Karpas-422 (cell line): ENCODE measurements around the gene ANO1. TPM values are rescaled to one million over a fixed set of nuclear protein-coding genes. Genes with fewer than 3 reads are reported as not detected.

Experiments
- DNase-seq: peaks from one replicate; pipeline ENCODE4 v3.0.0-alpha.2; 2015
- H2AFZ ChIP-seq: fragments of 200-600 bp; sonication (generic); 2 replicates; pipeline ENCODE4 v1.6.1; 2014; ENCODE audit warnings: antibody characterized with exemption, low read length, mixed read lengths
- H3K27ac ChIP-seq: fragments of 200-600 bp; sonication (generic); 2 replicates; pipeline ENCODE4 v1.5.1; 2014; ENCODE audit warnings: mild to moderate bottlenecking, low read length, moderate library complexity
- H3K27me3 ChIP-seq: fragments of 200-600 bp; sonication (generic); 2 replicates; pipeline ENCODE4 v1.6.1; 2014; ENCODE audit warnings: low read length, mixed read lengths
- H3K36me3 ChIP-seq: fragments of 200-600 bp; sonication (generic); 2 replicates; pipeline ENCODE4 v1.6.1; 2014; ENCODE audit warnings: low read length, mixed read lengths; ENCODE audit not compliant: insufficient read depth
- H3K4me1 ChIP-seq: fragments of 200-600 bp; sonication (generic); 2 replicates; pipeline ENCODE4 v1.6.1; 2014; ENCODE audit warnings: mild to moderate bottlenecking, low read length, mixed read lengths
- H3K4me2 ChIP-seq: fragments of 200-600 bp; sonication (generic); 2 replicates; pipeline ENCODE4 v1.6.1; 2014; ENCODE audit warnings: low read length, low read depth, mild to moderate bottlenecking; ENCODE audit not compliant: poor library complexity, severe bottlenecking
- H3K4me3 ChIP-seq: fragments of 200-600 bp; sonication (generic); 2 replicates; pipeline ENCODE4 v1.5.1; 2014; ENCODE audit warnings: mild to moderate bottlenecking, antibody characterized with exemption, low read length, mixed read lengths
- H3K79me2 ChIP-seq: fragments of 200-600 bp; sonication (generic); 2 replicates; pipeline ENCODE4 v1.6.1; 2014; ENCODE audit warnings: mild to moderate bottlenecking, low read length, mixed read lengths
- H3K9ac ChIP-seq: fragments of 200-600 bp; sonication (generic); 2 replicates; pipeline ENCODE4 v1.6.0; 2014; ENCODE audit warnings: low read length
- H3K9me2 ChIP-seq: fragments of 200-600 bp; sonication (generic), shearing (Covaris generic); replicated peaks from 2 replicates; pipeline ENCODE4 v1.6.0; 2014; ENCODE audit warnings: mild to moderate bottlenecking, low read length, moderate library complexity; ENCODE audit not compliant: insufficient read depth
- H3K9me3 ChIP-seq: fragments of 300-700, 200-600 bp; sonication (generic); 2 replicates; pipeline ENCODE4 v1.6.1; 2014; ENCODE audit warnings: low read length, mixed read lengths
- H4K20me1 ChIP-seq: fragments of 200-600 bp; sonication (generic); 2 replicates; pipeline ENCODE4 v1.6.1; 2014; ENCODE audit warnings: mild to moderate bottlenecking, antibody characterized with exemption, low read length, low read depth; ENCODE audit not compliant: insufficient read depth
- total RNA-seq: library from RNA; depleted of rRNA; stranded (reverse); fragments of >200 nt; shearing (Covaris generic); gene quantifications from 2 replicates; pipeline ENCODE4 v1.2.3, GENCODE V29; 2014; ENCODE audit warnings: low replicate concordance

ANO1 gene
- total RNA-seq, 1 experiment from 2014 or later = not detected

- Histone ChIP-seq H2AFZ (no peak overlapping the region), H3K27me3 (no peaks in the 10 kb centered on the region), H3K9me2 (no peaks in the 10 kb centered on the region), H3K27ac (no peak overlapping the region), H3K4me3 (no peak overlapping the region), H3K4me1 (no peaks in the 10 kb centered on the region), H3K9me3 (no peaks in the 10 kb centered on the region), H3K4me2 (no peak overlapping the region), H3K36me3 (no peaks in the 10 kb centered on the region), H3K79me2 (no peaks in the 10 kb centered on the region), H4K20me1 (no peaks in the 10 kb centered on the region), H3K9ac (no peak overlapping the region)
- DNase-seq = no peak
Observed at GRCh38 chr11:70158757-70159389, 80.8 kb downstream of the ANO1 start.

- no peaks in the 10 kb centered on the region for H4K20me1 ChIP-seq
- H3K79me2 ChIP-seq = no peaks in the 10 kb centered on the region
- no peak for DNase-seq
- no peak overlapping the region for H3K27ac ChIP-seq
- H3K9ac ChIP-seq = no peak overlapping the region
- no peak overlapping the region for H2AFZ ChIP-seq
- no peaks in the 10 kb centered on the region for H3K9me3 ChIP-seq
- H3K36me3 ChIP-seq = no peaks in the 10 kb centered on the region
- no peaks in the 10 kb centered on the region for H3K27me3 ChIP-seq
- H3K4me1 ChIP-seq = no peaks in the 10 kb centered on the region
- no peak overlapping the region for H3K4me2 ChIP-seq
- H3K9me2 ChIP-seq = no peaks in the 10 kb centered on the region
- H3K4me3 ChIP-seq = no peak overlapping the region
Observed at GRCh38 chr11:70159627-70160570, 81.8 kb downstream of the ANO1 start.

GRCh38 chr11:70161043-70161625 lies 83.0 kb downstream of the ANO1 start:
- H3K4me2 ChIP-seq = no peak overlapping the region
- H4K20me1 ChIP-seq = no peaks in the 10 kb centered on the region
- H3K9ac ChIP-seq = no peak overlapping the region
- no peaks in the 10 kb centered on the region for H3K4me1 ChIP-seq
- no peak overlapping the region for H3K4me3 ChIP-seq
- H3K27me3 ChIP-seq = no peaks in the 10 kb centered on the region
- H3K79me2 ChIP-seq = no peaks in the 10 kb centered on the region
- no peaks in the 10 kb centered on the region for H3K9me3 ChIP-seq
- no peak overlapping the region for H3K27ac ChIP-seq
- no peaks in the 10 kb centered on the region for H3K36me3 ChIP-seq
- DNase-seq = no peak
- no peak overlapping the region for H2AFZ ChIP-seq
- H3K9me2 ChIP-seq = no peaks in the 10 kb centered on the region

GRCh38 chr11:70164705-70165104 lies 86.6 kb downstream of the ANO1 start:
- Histone ChIP-seq H3K4me2 (no peak overlapping the region), H3K4me3 (no peak overlapping the region), H3K9ac (no peak overlapping the region), H2AFZ (no peak overlapping the region), H3K4me1 (no peaks in the 10 kb centered on the region), H4K20me1 (no peaks in the 10 kb centered on the region), H3K9me2 (no peaks in the 10 kb centered on the region), H3K36me3 (no peaks in the 10 kb centered on the region), H3K27me3 (no peaks in the 10 kb centered on the region), H3K27ac (no peak overlapping the region), H3K79me2 (no peaks in the 10 kb centered on the region), H3K9me3 (no peaks in the 10 kb centered on the region)
- no peak for DNase-seq

GRCh38 chr11:70167120-70167519 lies 89.0 kb downstream of the ANO1 start:
- Histone ChIP-seq H2AFZ (no peak overlapping the region), H3K27ac (no peak overlapping the region), H3K27me3 (no peaks in the 10 kb centered on the region), H3K4me1 (no peaks in the 10 kb centered on the region), H3K9me2 (no peaks in the 10 kb centered on the region), H3K9ac (no peak overlapping the region), H3K9me3 (no peaks in the 10 kb centered on the region), H3K4me2 (no peak overlapping the region), H3K4me3 (no peak overlapping the region), H3K36me3 (no peaks in the 10 kb centered on the region), H4K20me1 (no peaks in the 10 kb centered on the region), H3K79me2 (no peaks in the 10 kb centered on the region)
- DNase-seq = no peak

- H3K4me1 ChIP-seq = no peaks in the 10 kb centered on the region
- H3K27ac ChIP-seq = no peak overlapping the region
- H3K9ac ChIP-seq = no peak overlapping the region
- no peaks in the 10 kb centered on the region for H3K27me3 ChIP-seq
- no peaks in the 10 kb centered on the region for H3K36me3 ChIP-seq
- no peak overlapping the region for H2AFZ ChIP-seq
- H4K20me1 ChIP-seq = no peaks in the 10 kb centered on the region
- H3K79me2 ChIP-seq = no peaks in the 10 kb centered on the region
- no peak overlapping the region for H3K4me3 ChIP-seq
- no peaks in the 10 kb centered on the region for H3K9me3 ChIP-seq
- no peaks in the 10 kb centered on the region for H3K9me2 ChIP-seq
- no peak for DNase-seq
- H3K4me2 ChIP-seq = no peak overlapping the region
Observed at GRCh38 chr11:70167723-70168404, 89.7 kb downstream of the ANO1 start.

- Histone ChIP-seq H2AFZ (no peak overlapping the region), H3K27ac (no peak overlapping the region), H3K27me3 (no peaks in the 10 kb centered on the region), H3K9me2 (no peaks in the 10 kb centered on the region), H3K79me2 (no peaks in the 10 kb centered on the region), H3K36me3 (no peaks in the 10 kb centered on the region), H3K9ac (no peak overlapping the region), H4K20me1 (no peaks in the 10 kb centered on the region), H3K4me2 (no peak overlapping the region), H3K4me1 (no peaks in the 10 kb centered on the region), H3K4me3 (no peak overlapping the region), H3K9me3 (no peaks in the 10 kb centered on the region)
- no peak for DNase-seq
Observed at GRCh38 chr11:70168405-70168754, 90.3 kb downstream of the ANO1 start.

GRCh38 chr11:70169127-70169526 lies 91.0 kb downstream of the ANO1 start:
- Histone ChIP-seq H3K9me2 (no peaks in the 10 kb centered on the region), H3K9ac (no peak overlapping the region), H3K4me1 (no peaks in the 10 kb centered on the region), H2AFZ (no peak overlapping the region), H3K79me2 (no peaks in the 10 kb centered on the region), H3K27me3 (no peaks in the 10 kb centered on the region), H3K4me3 (no peak overlapping the region), H3K4me2 (no peak overlapping the region), H4K20me1 (no peaks in the 10 kb centered on the region), H3K36me3 (no peaks in the 10 kb centered on the region), H3K27ac (no peak overlapping the region), H3K9me3 (no peaks in the 10 kb centered on the region)
- no peak for DNase-seq
